IMR-90 (cell line): ENCODE measurements around the gene CPED1. TPM values are rescaled to one million over a fixed set of nuclear protein-coding genes. Genes with fewer than 3 reads are reported as not detected.
"Not testable (repeated sequence)": the region's sequence is repeated elsewhere in the genome, so short reads cannot be mapped to it uniquely, and the experiment has no call there.

Experiments
- ATAC-seq: fragments of 200-7000 bp; cut with Tn5 transposase; 2 replicates; pipeline ENCODE4 v1.9.1; 2020; ENCODE audit warnings: low read depth, mild to moderate bottlenecking, moderate library complexity
- BruUV-seq: library from RNA; stranded (reverse); fragments of 400-500 nt; replicated peaks from 2 replicates; lab custom pipeline; 2021; lab: Mats Ljungman, UMichigan
- CTCF ChIA-PET: fragments of 300-600 bp; formaldehyde crosslinking; extraction: SDS; loops from one replicate; lab custom pipeline; 2021; ENCODE audit warnings: antibody characterized with exemption; lab: Yijun Ruan, JAX
- POLR2A ChIA-PET: fragments of 300-600 bp; sonication (Branson Sonifier 250); formaldehyde crosslinking; loops from one replicate; lab custom pipeline; 2022; ENCODE audit warnings: antibody characterized with exemption; ENCODE audit not compliant: unreplicated experiment; lab: Charles Lee
- DNase-seq: peaks from one replicate; pipeline ENCODE4 v3.0.0; 2013
- H2AFZ ChIP-seq: replicated peaks from 2 replicates; pipeline ENCODE3; 2013; ENCODE audit warnings: low read length, mild to moderate bottlenecking; ENCODE audit not compliant: poor library complexity
- H2AK5ac ChIP-seq: 2 replicates; pipeline ENCODE4 v1.6.1; 2013; ENCODE audit warnings: low read depth, low read length, inconsistent platforms
- H2AK9ac ChIP-seq: replicated peaks from 2 replicates; pipeline ENCODE3; 2013; ENCODE audit warnings: mild to moderate bottlenecking, low read depth, low read length, moderate library complexity; ENCODE audit not compliant: poor library complexity
- H2BK120ac ChIP-seq: 2 replicates; pipeline ENCODE4 v1.6.1; 2013; ENCODE audit warnings: low read depth, low read length, inconsistent platforms
- H2BK15ac ChIP-seq: 3 replicates; pipeline ENCODE4 v1.6.1; 2013; ENCODE audit warnings: low read depth, low read length, inconsistent platforms
- H2BK20ac ChIP-seq: 2 replicates; pipeline ENCODE4 v1.6.1; 2013; ENCODE audit warnings: low read depth, mild to moderate bottlenecking, inconsistent platforms, low read length, moderate library complexity
- H2BK5ac ChIP-seq: 2 replicates; pipeline ENCODE4 v1.6.1; 2013; ENCODE audit warnings: mild to moderate bottlenecking, low read depth, low read length, inconsistent platforms; ENCODE audit not compliant: poor library complexity, severe bottlenecking
- H3K14ac ChIP-seq: replicated peaks from 2 replicates; pipeline ENCODE4 v1.6.1; 2013; ENCODE audit warnings: low read depth, low read length, inconsistent platforms
- H3K18ac ChIP-seq: 2 replicates; pipeline ENCODE4 v1.6.1; 2013; ENCODE audit warnings: low read depth, low read length, control low read depth
- H3K23ac ChIP-seq: 2 replicates; pipeline ENCODE4 v1.6.1; 2013; ENCODE audit warnings: low read depth, low read length, inconsistent platforms
- H3K27ac ChIP-seq: 2 replicates; pipeline ENCODE4 v1.5.1; 2013; ENCODE audit warnings: mild to moderate bottlenecking, control low read depth, low read length; ENCODE audit not compliant: insufficient read depth
- H3K27me3 ChIP-seq: 2 replicates; pipeline ENCODE4 v1.6.1; 2013; ENCODE audit warnings: low read length; ENCODE audit not compliant: control insufficient read depth, insufficient read depth
- H3K36me3 ChIP-seq: 2 replicates; pipeline ENCODE4 v1.6.1; 2013; ENCODE audit warnings: low read length, mixed read lengths; ENCODE audit not compliant: control insufficient read depth, insufficient read depth
- H3K4ac ChIP-seq: 2 replicates; pipeline ENCODE4 v1.6.1; 2013; ENCODE audit warnings: low read depth, low read length, inconsistent platforms
- H3K4me1 ChIP-seq: 2 replicates; pipeline ENCODE4 v1.6.1; 2013; ENCODE audit warnings: low read length, mixed read lengths; ENCODE audit not compliant: control insufficient read depth, insufficient read depth
- H3K4me2 ChIP-seq: 2 replicates; pipeline ENCODE4 v1.6.1; 2013; ENCODE audit warnings: low read depth, mild to moderate bottlenecking, control low read depth, low read length, moderate library complexity
- H3K4me3 ChIP-seq: 2 replicates; pipeline ENCODE4 v1.5.1; 2013; ENCODE audit warnings: low read depth, mild to moderate bottlenecking, control low read depth, low read length, moderate library complexity; ENCODE audit not compliant: insufficient read depth
- H3K56ac ChIP-seq: 2 replicates; pipeline ENCODE4 v1.6.1; 2013; ENCODE audit warnings: low read length, inconsistent platforms; ENCODE audit not compliant: insufficient read depth; ENCODE audit errors: extremely low read depth
- H3K79me1 ChIP-seq, 2 experiments: 2 replicates each; pipeline ENCODE4 v1.6.1; 2013; ENCODE audit warnings: low read length in 2 of 2, inconsistent platforms in 1 of 2, low read depth in 1 of 2
- H3K9ac ChIP-seq: 2 replicates; pipeline ENCODE4 v1.6.1; 2013; ENCODE audit warnings: low read depth, low read length, control low read depth
- H3K9me1 ChIP-seq: 2 replicates; pipeline ENCODE4 v1.6.1; 2013; ENCODE audit warnings: low read length, inconsistent platforms; ENCODE audit not compliant: insufficient read depth
- H3K9me3 ChIP-seq: 2 replicates; pipeline ENCODE4 v1.6.1; 2013; ENCODE audit warnings: low read length; ENCODE audit not compliant: control insufficient read depth, insufficient read depth
- H4K20me1 ChIP-seq: 2 replicates; pipeline ENCODE4 v1.6.1; 2013; ENCODE audit warnings: low read length, inconsistent platforms; ENCODE audit not compliant: insufficient read depth
- H4K5ac ChIP-seq: 2 replicates; pipeline ENCODE4 v1.6.1; 2013; ENCODE audit warnings: mild to moderate bottlenecking, low read depth, low read length, control low read depth
- H4K8ac ChIP-seq, 2 experiments: 2 replicates each; pipeline ENCODE4 v1.6.1; 2013; ENCODE audit warnings: low read depth in 2 of 2, low read length in 2 of 2, control low read depth in 1 of 2, inconsistent platforms in 1 of 2
- H4K91ac ChIP-seq: 2 replicates; pipeline ENCODE4 v1.6.1; 2013; ENCODE audit warnings: low read depth, low read length, inconsistent platforms; ENCODE audit not compliant: insufficient read depth
- CEBPB ChIP-seq: IDR thresholded peaks from 2 replicates; pipeline ENCODE4 v1.6.1; 2012; ENCODE audit warnings: low read depth, low read length, improper control_type of control experiment
- NFE2L2 ChIP-seq: fragments of 150-350 bp; IDR thresholded peaks from 2 replicates; pipeline ENCODE4 v1.6.1; 2016; ENCODE audit warnings: low read depth, mild to moderate bottlenecking, low read length
- WGBS, 2 experiments: methylation state at CpG; one replicate each; pipeline versions ENCODE4 v1.1.5 to v1.1.7; 2013; ENCODE audit warnings: missing lambda C conversion rate in 2 of 2; ENCODE audit not compliant: insufficient read length in 1 of 2; ENCODE audit errors: extremely low coverage in 2 of 2; 5-methylcytosine and 5-hydroxymethylcytosine counted together
- dilution Hi-C: fragments of 300-500 bp; cut with HindIII; formaldehyde crosslinking; loops from one replicate; pipeline ENCODE4 v1.14.3; 2018; ENCODE audit warnings: low sequenced_read_pairs; ENCODE audit not compliant: unreplicated experiment
- in situ Hi-C: fragments of 300-500 bp; cut with MboI; formaldehyde crosslinking; loops from 3 replicates; pipeline ENCODE4 v1.14.3; 2019; ENCODE audit warnings: low sequenced_read_pairs, inconsistent platforms, mixed read lengths
- intact Hi-C: fragments of 100-400 bp; cut with micrococcal nuclease; formaldehyde crosslinking; loops from 2 replicates; pipeline ENCODE4 v1.10.0; 2022
- polyA plus RNA-seq, 3 experiments: library from polyadenylated mRNA; depleted of rRNA; stranded (reverse); fragments of >200 nt; gene quantifications; 2 replicates each; pipeline ENCODE4 v1.2.3, GENCODE V29; 2012; ENCODE audit warnings: low replicate concordance in 1 of 3
- total RNA-seq: library from RNA; depleted of rRNA; stranded (reverse); fragments of >200 nt; gene quantifications from 2 replicates; pipeline ENCODE4 v1.2.3, GENCODE V29; 2012

CPED1 gene
- total and polyA plus RNA-seq, 2 of the 4 experiments (the other 2 are of a cell fraction): 31.2 to 96.8 TPM

DNA sequence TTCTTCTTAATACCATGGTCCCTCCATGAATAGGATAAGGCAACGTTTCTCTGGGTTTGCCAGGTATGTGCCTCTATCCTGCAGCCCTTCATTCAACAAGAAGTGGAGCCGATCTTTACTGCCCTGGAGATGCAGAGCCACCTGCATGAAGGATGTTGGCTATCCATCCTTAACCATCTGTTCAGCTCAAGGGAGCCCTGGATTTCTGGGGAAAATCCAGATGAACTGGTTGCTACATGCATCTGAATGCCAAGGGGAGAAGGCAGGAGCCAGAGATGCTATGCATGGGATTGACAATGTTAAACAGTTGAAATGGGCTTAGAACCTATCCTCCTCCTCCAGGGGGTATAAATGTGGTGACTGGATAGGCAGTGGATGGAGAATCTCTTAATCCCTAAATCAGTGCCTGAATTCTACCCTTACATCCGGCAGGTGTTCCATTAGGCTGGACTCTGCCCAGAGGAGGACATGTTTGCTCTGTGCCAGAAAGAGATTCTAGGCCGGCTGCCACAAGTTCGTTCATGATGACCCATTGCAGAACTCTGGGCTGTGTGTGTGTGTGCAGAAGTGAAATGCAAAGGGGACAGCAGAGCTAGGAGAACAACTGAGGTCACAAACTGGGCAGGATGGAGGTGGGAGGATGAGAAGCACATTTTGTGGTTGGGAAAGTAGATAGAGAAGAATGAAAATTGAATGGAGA lies 15.6 kb downstream of the CPED1 start:
- dilution Hi-C loops (no loop called here), intact Hi-C loops (loop anchor here (2.0 kb wide), 1 partner anchor 13 kb away; no protein-coding TSS in a partner anchor), in situ Hi-C loops (no loop called here)
- Histone ChIP-seq H2BK5ac (no peak overlapping the region), H3K79me1 (peaks cover 43 to 69% of the 10 kb centered on the region in 2 experiments), H4K20me1 (peaks cover 8% of the 10 kb centered on the region; the same call in 1 of the 2 replicates), H2BK120ac (0 out of 2 replicates have a peak overlapping the region, but pooled peaks have one; percentile 7), H3K9me3 (no peaks in the 10 kb centered on the region), H2AFZ (no peak overlapping the region), H3K23ac (peak overlapping the region; percentile 20; the same call in 1 of the 2 replicates), H3K14ac (peak overlapping the region; percentile 3), H3K9me1 (peaks cover 18% of the 10 kb centered on the region), H3K4ac (peak overlapping the region; percentile 31; the same call in 1 of the 2 replicates), H4K91ac (no peak overlapping the region), H3K9ac (no peak overlapping the region), H3K27me3 (no peaks in the 10 kb centered on the region), H3K56ac (no peak overlapping the region), H2AK9ac (peak overlapping the region; percentile 17), H4K8ac (no peak overlapping the region), H2BK20ac (no peak overlapping the region), H3K4me1 (peaks cover 20% of the 10 kb centered on the region), H3K4me3 (no peak overlapping the region), H3K18ac (peak overlapping the region; percentile 79; the same call in 1 of the 2 replicates), H2AK5ac (peak overlapping the region; percentile 22; the same call in 1 of the 2 replicates), H3K36me3 (no peaks in the 10 kb centered on the region), H3K4me2 (no peak overlapping the region), H2BK15ac (peak overlapping the region; percentile 29; the same call in 1 of the 3 replicates), H4K5ac (peak overlapping the region; percentile 22; the same call in 1 of the 2 replicates), H3K27ac (no peak overlapping the region)
- ChIA-PET CTCF (no interaction called here), POLR2A (no interaction called here)
- no peak for DNase-seq
- no peak for ATAC-seq
- 50% methylated on average over 2 of the region's 5 CpGs; no CpG with 5 or more reads in 1 of the 2 experiments for WGBS, 2 experiments
- BruUV-seq: no TSS peak
- TF ChIP-seq NFE2L2 (no peak), CEBPB (no peak)

DNA sequence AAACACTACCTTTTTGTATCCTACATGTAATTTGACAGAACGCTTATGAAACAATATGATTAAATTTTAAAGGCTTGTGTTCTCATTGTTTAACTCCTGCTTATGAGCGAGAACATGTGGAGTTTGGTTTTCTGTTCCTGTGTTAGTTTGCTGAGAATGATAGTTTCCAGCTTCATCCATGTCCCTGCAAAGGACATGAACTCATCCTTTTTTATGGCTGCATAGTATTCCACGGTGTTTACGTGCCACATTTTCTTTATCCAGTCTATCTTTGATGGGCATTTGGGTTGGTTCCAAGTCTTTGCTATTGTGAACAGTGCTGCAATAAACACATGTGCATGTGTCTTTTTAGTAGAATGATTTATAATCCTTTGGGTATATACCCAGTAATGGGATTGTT lies 16.5 kb downstream of the CPED1 start:
- in situ Hi-C loops, H2BK5ac ChIP-seq, H3K23ac ChIP-seq, H3K4ac ChIP-seq, H3K27me3 ChIP-seq, H2BK20ac ChIP-seq, H3K4me2 ChIP-seq, H3K56ac ChIP-seq, H4K8ac ChIP-seq, H2BK15ac ChIP-seq, H2AK9ac ChIP-seq, H3K27ac ChIP-seq, BruUV-seq, H3K4me3 ChIP-seq, H4K91ac ChIP-seq, H4K5ac ChIP-seq, CTCF ChIA-PET, H3K9ac ChIP-seq, H2BK120ac ChIP-seq, POLR2A ChIA-PET, H3K9me3 ChIP-seq, H2AFZ ChIP-seq, dilution Hi-C loops, DNase-seq, intact Hi-C loops, H3K14ac ChIP-seq, H2AK5ac ChIP-seq, H3K18ac ChIP-seq, H4K20me1 ChIP-seq, ATAC-seq, H3K36me3 ChIP-seq: not testable (repeated sequence)
- Histone ChIP-seq H3K79me1 (peaks cover 45 to 73% of the 10 kb centered on the region in 2 experiments), H3K4me1 (peaks cover 20% of the 10 kb centered on the region), H3K9me1 (peaks cover 18% of the 10 kb centered on the region)
- WGBS, 2 experiments: no CpG with 5 or more reads among the region's 4 CpGs
